GM19239 (cell line): ENCODE results near the gene FANCF.
"Not testable (repeated sequence)": the region's sequence is repeated elsewhere in the genome, so short reads cannot be mapped to it uniquely, and the experiment has no call there.

Source experiments
- DNase-seq: peaks from one replicate; pipeline ENCODE4 v3.0.0; 2011; ENCODE audit warnings: low spot score; ENCODE audit not compliant: insufficient read length
- FAIRE-seq: peaks from 2 replicates; lab custom pipeline; 2011; peaks lifted over from hg19 to GRCh38; lab: Jason Lieb, UNC

Gene FANCF, protein sequence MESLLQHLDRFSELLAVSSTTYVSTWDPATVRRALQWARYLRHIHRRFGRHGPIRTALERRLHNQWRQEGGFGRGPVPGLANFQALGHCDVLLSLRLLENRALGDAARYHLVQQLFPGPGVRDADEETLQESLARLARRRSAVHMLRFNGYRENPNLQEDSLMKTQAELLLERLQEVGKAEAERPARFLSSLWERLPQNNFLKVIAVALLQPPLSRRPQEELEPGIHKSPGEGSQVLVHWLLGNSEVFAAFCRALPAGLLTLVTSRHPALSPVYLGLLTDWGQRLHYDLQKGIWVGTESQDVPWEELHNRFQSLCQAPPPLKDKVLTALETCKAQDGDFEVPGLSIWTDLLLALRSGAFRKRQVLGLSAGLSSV

DNA sequence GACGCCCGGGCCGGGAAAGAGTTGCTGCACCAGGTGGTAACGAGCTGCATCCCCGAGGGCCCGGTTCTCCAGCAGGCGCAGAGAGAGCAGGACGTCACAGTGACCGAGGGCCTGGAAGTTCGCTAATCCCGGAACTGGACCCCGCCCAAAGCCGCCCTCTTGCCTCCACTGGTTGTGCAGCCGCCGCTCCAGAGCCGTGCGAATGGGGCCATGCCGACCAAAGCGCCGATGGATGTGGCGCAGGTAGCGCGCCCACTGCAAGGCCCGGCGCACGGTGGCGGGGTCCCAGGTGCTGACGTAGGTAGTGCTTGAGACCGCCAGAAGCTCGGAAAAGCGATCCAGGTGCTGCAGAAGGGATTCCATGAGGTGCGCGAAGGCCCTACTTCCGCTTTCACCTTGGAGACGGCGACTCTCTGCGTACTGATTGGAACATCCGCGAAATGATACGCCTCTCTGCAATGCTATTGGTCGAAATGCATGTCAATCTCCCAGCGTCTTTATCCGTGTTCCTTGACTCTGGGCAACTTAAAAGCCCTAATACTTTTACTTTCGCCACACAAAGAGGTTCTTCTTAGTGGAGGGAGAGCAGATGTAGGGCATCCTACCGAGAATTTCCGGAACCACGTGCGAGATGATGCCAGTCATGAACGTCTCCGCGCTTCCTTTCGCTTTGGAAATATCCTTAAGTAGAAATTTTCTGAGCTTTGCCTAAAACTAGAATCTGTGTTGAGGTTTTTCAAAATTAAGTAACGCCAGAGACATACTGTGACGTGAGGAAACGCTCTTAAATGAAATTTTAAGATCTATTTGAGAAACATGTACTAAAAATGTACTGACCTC, at the start of gene FANCF:
TSS of gene FANCF (minus strand) at position 376 of the 840 bp plus-strand sequence. CDS start at position 363, 13 bp downstream.
- DNase-seq (peak; percentile 58), FAIRE-seq (peak; percentile 100)

GRCh38 chr11:22674470-22675439, 49.1 kb upstream of the FANCF start:
- FAIRE-seq: peak; percentile 57

DNA sequence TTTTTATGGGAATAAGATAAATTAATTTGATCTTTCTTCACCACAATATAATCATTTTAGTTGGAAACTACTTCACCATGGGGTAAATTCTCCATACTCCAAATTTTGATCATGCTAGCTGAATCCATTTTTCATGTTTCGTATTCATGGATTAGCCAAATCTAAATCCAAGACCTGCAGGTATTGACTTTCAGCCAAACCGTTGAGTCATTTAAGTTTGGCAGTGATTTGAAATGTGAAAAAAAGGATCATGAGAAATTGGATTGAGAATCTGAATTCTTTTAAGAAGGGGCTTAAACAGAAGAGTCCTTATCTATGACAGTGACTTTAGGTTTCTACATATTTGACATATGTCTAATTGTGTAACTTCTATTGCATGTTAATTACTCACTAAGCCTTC, 46.1 kb upstream of the FANCF start:
- FAIRE-seq (peak; percentile 71), DNase-seq (no peak)

More at GRCh38 chr11:22674470-22675439, 49.1 kb upstream of the FANCF start:
- no peak for DNase-seq

GRCh38 chr11:22670830-22671229, 45.2 kb upstream of the FANCF start:
- peak; percentile 95 for FAIRE-seq
- no peak for DNase-seq

DNA sequence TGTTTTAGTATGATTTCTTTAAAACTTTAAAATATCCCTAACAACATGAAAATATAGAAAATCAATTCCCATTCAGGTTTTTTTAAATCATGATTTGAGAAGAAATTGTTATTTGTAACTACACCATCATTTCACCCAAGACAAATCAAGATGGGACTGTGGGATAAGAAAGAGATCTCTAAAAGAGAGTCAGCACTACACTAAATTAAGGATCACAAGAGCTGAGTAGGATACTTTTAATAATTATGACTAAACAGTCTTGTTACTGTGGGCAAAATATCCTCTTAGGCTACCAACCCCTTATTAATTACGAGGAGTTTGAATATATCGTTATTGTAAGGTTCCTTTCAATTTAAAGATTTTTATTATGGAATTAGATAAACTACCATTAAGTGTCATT, 43.7 kb upstream of the FANCF start:
- FAIRE-seq: peak; percentile 39
- no peak for DNase-seq

GRCh38 chr11:22668005-22668796, 42.6 kb upstream of the FANCF start:
- FAIRE-seq (peak; percentile 92), DNase-seq (no peak)

DNA sequence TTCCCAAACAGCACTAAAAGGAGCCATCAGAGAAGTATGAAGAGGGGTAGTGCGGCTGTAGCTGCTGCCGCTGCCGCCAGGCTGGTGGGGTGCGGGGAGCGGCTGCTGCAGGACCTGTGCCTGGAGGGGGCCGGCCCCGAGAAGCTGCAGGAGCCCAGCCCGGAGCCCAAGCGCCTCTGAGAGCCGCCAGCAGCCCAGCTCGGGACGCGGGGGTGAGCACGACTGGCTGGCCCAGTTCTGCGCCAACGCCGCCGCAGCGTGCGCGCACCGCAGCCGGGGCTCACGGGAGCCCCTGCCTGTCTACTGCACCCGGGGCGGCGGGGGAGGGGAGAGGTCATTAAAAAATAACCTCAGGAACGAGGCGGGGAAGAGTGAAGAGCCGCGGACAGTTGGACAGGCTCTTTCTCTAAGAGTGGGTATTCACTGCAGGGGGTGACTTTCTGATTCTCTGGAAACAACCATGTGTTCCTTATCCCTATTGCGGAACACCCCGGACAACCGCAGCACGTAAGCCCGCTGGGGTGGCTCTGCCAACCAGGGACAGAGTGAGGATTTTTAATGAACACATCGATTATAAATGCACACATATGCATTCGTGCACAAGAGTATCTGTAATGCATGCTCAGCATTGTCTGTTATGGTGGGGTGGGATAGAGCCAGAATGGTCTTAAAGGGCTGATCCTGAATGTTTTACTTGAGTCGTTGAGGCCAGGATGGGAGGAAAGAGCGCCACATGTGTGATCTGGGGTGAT, 41.2 kb upstream of the FANCF start:
- no peak for DNase-seq
- peak; percentile 35 for FAIRE-seq

DNA sequence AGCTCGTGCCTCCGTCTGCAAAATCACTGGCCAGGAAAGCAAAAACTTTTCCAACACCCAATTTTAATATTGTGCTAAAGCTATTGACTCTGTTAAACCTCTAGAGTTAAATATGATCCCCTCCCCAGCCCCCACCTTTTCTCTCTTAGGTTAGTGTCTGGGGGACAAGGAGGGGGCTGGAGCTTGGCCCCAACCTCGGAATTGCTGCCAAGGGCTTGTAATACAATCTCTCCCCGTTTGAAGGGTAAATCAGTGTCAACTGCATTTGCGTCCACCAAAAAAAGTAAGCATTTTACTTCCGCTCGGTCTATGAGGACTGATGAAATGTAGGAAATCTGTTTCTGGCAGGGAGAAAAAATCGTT, 40.7 kb upstream of the FANCF start, which contains the start of gene GAS2:
TSS of gene GAS2 (plus strand) at position 287 of the 363 bp plus-strand sequence. CDS start 8,259 bp downstream, outside the sequence.
- DNase-seq (no peak), FAIRE-seq (peak; percentile 80)

- DNase-seq (no peak), FAIRE-seq (no peak)
These were observed 34.2 kb upstream of the FANCF start for GRCh38 chr11:22659783-22660182.

DNA sequence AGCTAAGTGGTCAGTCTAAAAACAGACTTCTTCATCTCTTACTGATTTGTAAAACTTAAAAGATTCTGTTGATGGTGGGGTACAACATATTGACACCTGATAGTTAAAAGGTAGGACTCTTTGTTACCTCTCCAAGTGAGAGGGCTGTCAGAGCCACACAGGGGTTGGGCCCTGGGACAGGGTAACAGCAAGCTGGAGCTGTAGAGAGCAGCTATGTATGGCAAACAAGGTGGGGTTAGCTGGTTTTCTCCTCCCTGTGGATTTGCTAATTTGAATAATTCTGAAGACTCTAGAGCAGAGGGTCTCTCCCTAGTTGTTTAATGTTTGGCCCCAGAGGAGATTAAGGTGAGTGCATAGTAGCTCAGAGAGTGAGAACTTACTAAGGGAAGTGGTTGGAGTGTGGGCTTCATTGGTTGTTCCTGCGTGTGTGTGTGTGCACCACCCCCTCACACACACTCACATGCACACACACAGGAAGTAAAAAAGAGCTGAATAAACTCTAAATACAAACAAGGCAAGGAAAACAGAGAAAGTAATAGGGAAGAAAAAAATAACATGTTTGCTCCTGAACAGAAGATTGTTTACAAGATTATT, 31.6 kb upstream of the FANCF start:
- DNase-seq (no peak), FAIRE-seq (peak; percentile 89)

DNA sequence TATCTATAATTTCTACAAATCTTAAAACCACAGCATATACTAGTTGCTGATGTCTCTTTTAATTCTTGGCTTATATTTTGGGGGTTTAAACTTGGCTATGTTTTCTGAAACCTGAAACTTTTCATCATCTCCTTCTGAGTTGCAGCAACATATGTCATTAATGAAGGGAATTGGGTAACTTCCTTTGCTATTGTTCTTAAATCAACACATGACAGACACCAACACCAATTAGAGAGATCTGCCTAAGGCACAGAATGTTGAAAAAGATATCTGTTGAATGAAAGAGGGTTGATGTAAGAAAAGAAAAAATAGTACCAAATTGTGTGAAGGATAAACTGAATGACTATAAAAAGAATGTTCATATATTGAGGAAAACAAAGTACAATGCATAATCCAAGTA, 30.5 kb upstream of the FANCF start:
- FAIRE-seq (peak; percentile 85), DNase-seq (no peak)

DNA sequence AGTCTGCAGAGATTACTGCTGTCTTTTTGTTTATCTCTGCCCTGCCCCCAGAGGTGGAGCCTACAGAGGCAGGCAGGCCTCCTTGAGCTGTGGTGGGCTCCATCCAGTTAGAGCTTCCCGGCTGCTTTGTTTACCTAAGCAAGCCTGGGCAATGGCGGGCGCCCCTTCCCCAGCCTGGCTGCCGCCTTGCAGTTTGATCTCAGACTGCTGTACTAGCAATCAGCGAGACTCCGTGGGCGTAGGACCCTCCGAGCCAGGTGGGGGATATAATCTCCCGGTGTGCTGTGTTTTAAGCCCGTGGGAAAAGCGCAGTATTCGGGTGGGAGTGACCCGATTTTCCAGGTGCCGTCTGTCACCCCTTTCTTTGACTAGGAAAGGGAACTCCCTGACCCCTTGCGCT, 26.7 kb upstream of the FANCF start:
- not testable (repeated sequence) for FAIRE-seq, DNase-seq

- FAIRE-seq: no peak
These were observed 15.9 kb upstream of the FANCF start for GRCh38 chr11:22641559-22641958.

GRCh38 chr11:22640862-22641261, 15.2 kb upstream of the FANCF start:
- DNase-seq (no peak), FAIRE-seq (no peak)

More at GRCh38 chr11:22641559-22641958, 15.9 kb upstream of the FANCF start:
- no peak for DNase-seq

DNA sequence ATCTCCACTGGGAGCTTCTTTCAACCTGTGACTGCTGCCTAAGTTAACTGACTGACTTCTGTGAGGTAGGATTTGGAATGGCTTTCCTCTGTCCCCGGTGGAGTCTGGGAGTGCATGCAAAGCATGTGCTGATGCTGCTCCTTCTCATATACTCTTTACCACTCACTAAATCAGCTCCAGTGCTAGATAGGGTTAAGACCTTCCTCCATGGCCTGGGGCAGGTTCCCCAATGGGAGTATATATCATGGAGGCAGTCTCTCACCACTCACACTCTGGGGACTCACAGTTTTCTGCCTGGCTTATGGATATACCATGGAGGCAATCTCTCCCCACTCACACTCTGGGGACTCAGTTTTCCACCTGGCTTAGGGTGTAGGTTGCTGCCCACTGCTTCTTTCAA, 10.1 kb upstream of the FANCF start:
- DNase-seq: no peak
- no peak for FAIRE-seq

GRCh38 chr11:22634897-22635629, 9.4 kb upstream of the FANCF start:
- FAIRE-seq: no peak
- DNase-seq: no peak

- FAIRE-seq: peak; percentile 26
- DNase-seq: no peak
These were observed 7.8 kb upstream of the FANCF start for GRCh38 chr11:22633354-22633902.
